ENCODE results near the gene GRIN2A.

Gene GRIN2A

DNA sequence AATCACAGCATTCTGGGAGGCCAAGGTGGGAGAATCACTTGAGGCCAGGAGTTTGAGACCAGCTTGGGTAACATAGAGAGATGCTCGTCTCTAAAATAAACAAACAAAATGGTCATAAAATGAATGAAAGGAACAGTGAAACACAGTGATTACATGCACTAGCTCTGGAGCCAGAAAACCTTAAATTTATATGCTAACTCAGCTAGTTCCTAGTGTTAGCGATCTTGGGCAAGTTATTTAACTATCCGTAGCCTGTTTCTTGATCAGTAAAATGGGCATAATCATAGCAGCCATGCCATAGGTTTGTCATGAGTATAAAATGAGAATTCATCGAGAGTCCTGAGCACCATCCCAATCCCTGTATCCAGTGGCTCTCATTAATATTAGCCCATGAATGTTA, 271.0 kb downstream of the GRIN2A start:
- TF ChIP-seq, protein P1, sequence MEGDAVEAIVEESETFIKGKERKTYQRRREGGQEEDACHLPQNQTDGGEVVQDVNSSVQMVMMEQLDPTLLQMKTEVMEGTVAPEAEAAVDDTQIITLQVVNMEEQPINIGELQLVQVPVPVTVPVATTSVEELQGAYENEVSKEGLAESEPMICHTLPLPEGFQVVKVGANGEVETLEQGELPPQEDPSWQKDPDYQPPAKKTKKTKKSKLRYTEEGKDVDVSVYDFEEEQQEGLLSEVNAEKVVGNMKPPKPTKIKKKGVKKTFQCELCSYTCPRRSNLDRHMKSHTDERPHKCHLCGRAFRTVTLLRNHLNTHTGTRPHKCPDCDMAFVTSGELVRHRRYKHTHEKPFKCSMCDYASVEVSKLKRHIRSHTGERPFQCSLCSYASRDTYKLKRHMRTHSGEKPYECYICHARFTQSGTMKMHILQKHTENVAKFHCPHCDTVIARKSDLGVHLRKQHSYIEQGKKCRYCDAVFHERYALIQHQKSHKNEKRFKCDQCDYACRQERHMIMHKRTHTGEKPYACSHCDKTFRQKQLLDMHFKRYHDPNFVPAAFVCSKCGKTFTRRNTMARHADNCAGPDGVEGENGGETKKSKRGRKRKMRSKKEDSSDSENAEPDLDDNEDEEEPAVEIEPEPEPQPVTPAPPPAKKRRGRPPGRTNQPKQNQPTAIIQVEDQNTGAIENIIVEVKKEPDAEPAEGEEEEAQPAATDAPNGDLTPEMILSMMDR (IDR thresholded peaks at IDR 0.05): no peak

GRCh38 chr16:9909072-9909825, 273.0 kb downstream of the GRIN2A start:
- DNase-seq: no peak
- Mint-ChIP-seq H3K4me1 (peaks cover 24% of the 10 kb centered on the region), H3K4me3 (no peak overlapping the region), H3K27ac (peak overlapping the region; percentile 47), H3K9me3 (no peaks in the 10 kb centered on the region), H3K27me3 (ENCODE audit: low read depth, poor library complexity) (peaks cover 6% of the 10 kb centered on the region), H3K36me3 (ENCODE audit: low read depth) (no peaks in the 10 kb centered on the region)
- TF ChIP-seq, protein P1 (IDR thresholded peaks at IDR 0.05): no peak

More for the DNA sequence above, 271.0 kb downstream of the GRIN2A start:
- Mint-ChIP-seq H3K9me3 (no peaks in the 10 kb centered on the region), H3K36me3 (ENCODE audit: low read depth) (no peaks in the 10 kb centered on the region), H3K4me1 (peaks cover 24% of the 10 kb centered on the region), H3K4me3 (no peak overlapping the region), H3K27ac (no peak overlapping the region), H3K27me3 (ENCODE audit: low read depth, poor library complexity) (peaks cover 11% of the 10 kb centered on the region)
- no peak for DNase-seq

DNA sequence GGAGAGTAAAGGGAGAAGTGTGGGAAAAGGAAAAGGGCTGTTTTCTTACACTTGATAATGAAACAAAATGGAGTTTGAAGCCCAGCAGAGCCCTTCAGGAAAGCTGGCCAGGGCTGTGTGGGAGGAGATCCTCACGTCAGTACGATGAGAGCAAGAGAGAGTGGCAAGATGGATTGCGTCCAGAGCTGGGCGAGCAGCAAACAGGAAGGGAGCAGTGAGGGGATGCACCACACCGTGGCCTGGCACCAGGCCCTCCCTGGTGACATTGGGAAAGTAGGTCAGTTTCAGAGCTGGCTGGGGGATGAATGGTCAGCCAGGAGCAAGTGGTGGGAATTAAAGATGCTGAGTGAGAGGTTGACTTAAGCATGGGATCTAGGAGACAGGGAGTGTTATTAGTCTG, 273.6 kb downstream of the GRIN2A start:
- H3K4me3 Mint-ChIP-seq: no peak overlapping the region
- H3K9me3 Mint-ChIP-seq: no peaks in the 10 kb centered on the region
- H3K27me3 Mint-ChIP-seq (ENCODE audit: low read depth, poor library complexity): no peaks in the 10 kb centered on the region
- peaks cover 24% of the 10 kb centered on the region for H3K4me1 Mint-ChIP-seq
- H3K36me3 Mint-ChIP-seq (ENCODE audit: low read depth): no peaks in the 10 kb centered on the region
- DNase-seq: peak; percentile 40
- TF ChIP-seq, protein P1 (IDR thresholded peaks at IDR 0.05): no peak
- peak overlapping the region; percentile 47 for H3K27ac Mint-ChIP-seq

DNA sequence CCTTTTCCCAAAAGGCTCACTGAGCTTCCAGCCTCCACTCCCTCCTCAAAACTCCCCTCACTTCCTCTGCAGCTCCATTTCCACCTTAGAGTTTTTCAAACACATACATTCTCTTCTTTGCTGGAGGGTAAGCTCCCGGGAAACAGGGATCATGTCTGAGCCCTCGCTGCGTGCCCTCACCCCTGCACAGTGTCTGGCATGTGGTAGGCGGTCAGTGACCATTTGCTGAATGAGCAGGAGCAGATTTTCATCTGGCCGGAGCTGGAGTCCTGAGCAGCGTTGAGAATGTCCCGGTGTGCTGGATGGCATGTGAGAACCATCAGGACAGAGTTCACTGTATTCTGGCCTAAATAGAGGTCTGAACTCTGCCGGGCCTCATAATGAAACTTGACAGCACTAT, 274.5 kb downstream of the GRIN2A start:
- H3K36me3 Mint-ChIP-seq (ENCODE audit: low read depth): no peaks in the 10 kb centered on the region
- no peaks in the 10 kb centered on the region for H3K9me3 Mint-ChIP-seq
- no peak overlapping the region for H3K27ac Mint-ChIP-seq
- H3K27me3 Mint-ChIP-seq (ENCODE audit: low read depth, poor library complexity): peaks cover 4% of the 10 kb centered on the region
- no peak for DNase-seq
- TF ChIP-seq, protein P1 (IDR thresholded peaks at IDR 0.05): no peak
- no peak overlapping the region for H3K4me3 Mint-ChIP-seq
- peaks cover 28% of the 10 kb centered on the region for H3K4me1 Mint-ChIP-seq

- TF ChIP-seq, protein P1 (IDR thresholded peaks at IDR 0.05): no peak
- H3K4me3 Mint-ChIP-seq: no peak overlapping the region
- H3K36me3 Mint-ChIP-seq (ENCODE audit: low read depth): no peaks in the 10 kb centered on the region
- H3K27me3 Mint-ChIP-seq (ENCODE audit: low read depth, poor library complexity): peaks cover 4% of the 10 kb centered on the region
- peaks cover 28% of the 10 kb centered on the region for H3K4me1 Mint-ChIP-seq
- H3K9me3 Mint-ChIP-seq: no peaks in the 10 kb centered on the region
- no peak overlapping the region for H3K27ac Mint-ChIP-seq
- no peak for DNase-seq
Observed at GRCh38 chr16:9906218-9906617, 276.0 kb downstream of the GRIN2A start.

DNA sequence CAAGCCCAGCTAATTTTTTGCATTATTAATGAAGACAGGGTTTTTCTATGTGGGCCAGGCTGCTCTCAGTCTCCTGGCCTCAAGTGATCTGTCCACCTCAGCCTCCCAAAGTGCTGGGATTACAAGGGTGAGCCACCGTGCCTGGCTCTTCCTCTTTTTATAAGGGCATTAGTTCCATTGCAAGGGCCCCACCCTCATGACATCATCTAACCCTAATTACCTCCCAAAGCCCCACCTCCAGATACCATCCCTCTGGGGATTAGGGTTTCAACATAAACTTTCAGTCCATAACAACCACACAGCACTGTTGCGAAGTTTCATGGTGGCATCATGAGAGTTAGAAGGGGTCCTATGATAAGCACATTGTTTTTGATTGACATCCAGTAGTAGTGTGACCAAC, 277.7 kb downstream of the GRIN2A start:
- Mint-ChIP-seq H3K4me1 (peaks cover 28% of the 10 kb centered on the region), H3K27me3 (ENCODE audit: low read depth, poor library complexity) (peaks cover 4% of the 10 kb centered on the region), H3K4me3 (no peak overlapping the region), H3K27ac (no peak overlapping the region), H3K36me3 (ENCODE audit: low read depth) (no peaks in the 10 kb centered on the region), H3K9me3 (no peaks in the 10 kb centered on the region)
- TF ChIP-seq, protein P1 (IDR thresholded peaks at IDR 0.05): no peak
- DNase-seq: no peak

All from nephron progenitor cell (in vitro differentiated cells).